ENCODE measurements around the gene AKR7A2. TPM values are rescaled to one million over a fixed set of nuclear protein-coding genes. Genes with fewer than 3 reads are reported as not detected.

Gene AKR7A2
- total and polyA plus RNA-seq, 9 of the 15 experiments (the other 6 are each of a cell fraction or from before 2014, with no cell fraction given) = 2.0 to 78.4 (median 49.4) TPM

DNA sequence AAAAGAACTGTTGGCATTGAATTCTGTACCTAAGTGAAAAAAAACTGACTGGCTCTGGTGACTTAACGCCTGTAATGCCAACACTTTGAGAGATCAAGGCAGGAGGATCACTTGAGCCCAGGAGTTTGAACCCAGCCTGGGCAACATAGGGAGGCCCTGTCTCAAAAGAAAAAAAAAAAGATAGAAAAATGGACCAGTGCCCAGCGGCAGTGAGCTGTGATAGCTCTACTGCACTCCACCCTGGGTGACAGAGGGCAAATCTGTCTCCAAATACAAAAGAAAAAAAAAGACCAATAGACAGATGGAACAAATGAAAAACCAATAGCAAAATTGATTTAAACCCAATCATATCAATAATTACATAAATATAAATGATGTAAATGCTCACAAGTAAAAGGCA lies 22.7 kb downstream of the AKR7A2 start:
- Histone ChIP-seq H3K9me1 (ENCODE audit: control insufficient read depth, insufficient read depth, low read length) (no peaks in the 10 kb centered on the region), H3K79me2 (ENCODE audit: control insufficient read depth, insufficient read depth, low read length) (no peaks in the 10 kb centered on the region), H3K27ac (ENCODE audit: extremely low read depth, low read depth, low read length) (no peak overlapping the region), H3K4me2 (ENCODE audit: insufficient read depth, low read length) (no peak overlapping the region), H3K9me3 (replicated peaks; ENCODE audit: control insufficient read depth, insufficient read depth, low read depth, low read length) (no peaks in the 10 kb centered on the region), H3K27me3 (ENCODE audit: control insufficient read depth in 2 of 2, insufficient read depth in 2 of 2, low read length in 2 of 2) (no peaks in the 10 kb centered on the region), H4K20me1 (replicated peaks; ENCODE audit: control insufficient read depth, insufficient read depth, low read length) (no peaks in the 10 kb centered on the region), H3K9ac (ENCODE audit: insufficient read depth in 1 of 2, low read depth in 2 of 2, low read length in 2 of 2) (no peak overlapping the region), H3K4me3 (no peak overlapping the region), H3K4me1 (replicated peaks in 1 of 2; ENCODE audit: control insufficient read depth in 2 of 2, insufficient read depth in 2 of 2, low read length in 2 of 2) (peaks cover 0 to 5% of the 10 kb centered on the region in 2 experiments; a peak in 1 of 5 replicates), H2AFZ (ENCODE audit: low read depth, low read length) (no peak overlapping the region), H3K36me3 (ENCODE audit: control insufficient read depth, insufficient read depth, low read length) (no peaks in the 10 kb centered on the region)
- ChIA-PET CTCF (ENCODE audit: low intra/inter-chr PET ratio) (no interaction called here), POLR2A (no interaction called here)
- no peak for FAIRE-seq
- no peak for ATAC-seq
- BruUV-seq (replicated peaks) = no TSS peak
- WGBS (ENCODE audit: insufficient coverage, low coverage, missing lambda C conversion rate) = 47% methylated on average over 2 of the region's 2 CpGs
- intact Hi-C loops (cut with micrococcal nuclease) (no loop called here), in situ Hi-C loops (cut with MboI) (no loop called here)
- TF ChIP-seq KLF16 (IDR thresholded peaks at IDR 0.05) = no peak
- no peak for TF ChIP-seq PTRF (tag; IDR thresholded peaks at IDR 0.05)
- TF ChIP-seq SIN3B (IDR thresholded peaks at IDR 0.05; ENCODE audit: low read depth) = no peak
- TF ChIP-seq MCM3 (IDR thresholded peaks at IDR 0.05) = no peak
- TF ChIP-seq PPARD (CRISPR knock-in tag; IDR thresholded peaks at IDR 0.05) = no peak
- TF ChIP-seq TBL1XR1 (IDR thresholded peaks at IDR 0.05; ENCODE audit: low read length in 2 of 2) = no peak
- no peak for TF ChIP-seq ZNF197 (CRISPR knock-in tag; IDR thresholded peaks at IDR 0.05; ENCODE audit: low read depth)
- TF ChIP-seq YY1 (IDR thresholded peaks at IDR 0.05; ENCODE audit: borderline replicate concordance in 1 of 3, control insufficient read depth in 1 of 3, extremely low read depth in 1 of 3, insufficient read depth in 3 of 3, insufficient read length in 1 of 3, insufficient replicate concordance in 2 of 3, low read depth in 1 of 3, low read length in 2 of 3) = no peak
- TF ChIP-seq HDAC1 (IDR thresholded peaks at IDR 0.05) = no peak
- DNase-seq (ENCODE audit: extremely low read depth in 1 of 4, low spot score in 3 of 4) = no peak

All from K562 (cell line).